SU-DHL-6 (cell line): ENCODE measurements around the gene CRIM1.

Experiments used
- CTCF ChIP-seq: fragments of 200-600 bp; sonication (generic); IDR thresholded peaks from one replicate; pipeline ENCODE4 v1.5.1; 2017; ENCODE audit warnings: antibody characterized with exemption, mild to moderate bottlenecking, low read length, moderate library complexity; ENCODE audit not compliant: insufficient read depth, poor library complexity, severe bottlenecking
- EZH2phosphoT487 ChIP-seq: fragments of 200-600 bp; sonication (generic), shearing (Covaris generic); conservative IDR thresholded peaks from 2 replicates; pipeline ENCODE4 v1.6.1; 2018; ENCODE audit warnings: mild to moderate bottlenecking, antibody characterized with exemption, low read length, moderate library complexity, mixed read lengths

DNA sequence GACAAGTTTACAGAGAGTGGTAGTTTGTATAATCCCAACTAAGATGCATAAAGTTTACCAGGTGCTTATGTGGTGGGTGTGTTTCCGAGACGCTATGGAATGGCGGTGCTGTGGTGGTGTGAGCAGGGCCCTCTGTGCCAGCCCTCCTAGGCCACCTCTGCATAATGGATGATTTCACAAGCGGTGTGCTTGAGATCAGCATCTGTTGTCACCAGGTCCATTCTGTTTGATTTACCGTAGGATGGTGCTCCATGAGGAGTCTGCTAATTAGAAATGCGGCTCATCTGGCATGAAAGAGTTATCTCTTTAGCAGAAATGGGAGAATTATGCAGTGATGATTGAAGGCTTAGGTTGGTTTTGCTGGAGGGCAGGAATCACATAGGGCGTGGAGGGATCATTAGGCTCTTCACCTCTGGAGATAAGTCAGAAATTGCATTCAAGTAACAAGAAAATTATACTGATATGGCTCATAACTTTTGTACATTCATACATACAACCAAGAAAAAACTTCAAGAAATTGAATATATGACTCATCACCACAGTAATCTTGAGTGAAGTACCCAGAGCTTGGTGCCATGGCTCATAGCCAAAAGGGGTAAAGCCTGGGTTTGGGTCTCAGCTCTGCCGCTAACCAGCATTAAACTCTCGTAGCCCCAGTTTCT lies 41.4 kb downstream of the CRIM1 start:
- TF ChIP-seq EZH2phosphoT487 (no peak), CTCF (no peak)
